ENCODE data around the gene ACLY. TPM values are rescaled to one million over a fixed set of nuclear protein-coding genes. Genes with fewer than 3 reads are reported as not detected.

The ACLY gene
- total RNA-seq, 1 donor from 2014 or later = 326 TPM

GRCh38 chr17:41823141-41823524 lies 95.6 kb downstream of the ACLY start:
- Mint-ChIP-seq H3K4me1 (ENCODE audit: low read depth, unreplicated experiment) (no peaks in the 10 kb centered on the region), H3K4me3 (ENCODE audit: unreplicated experiment) (no peak overlapping the region), H3K27ac (ENCODE audit: unreplicated experiment) (no peak overlapping the region), H3K27me3 (ENCODE audit: low read depth, unreplicated experiment) (no peaks in the 10 kb centered on the region), H3K36me3 (ENCODE audit: low read depth, unreplicated experiment) (peaks cover 3% of the 10 kb centered on the region), H3K9me3 (ENCODE audit: unreplicated experiment) (no peaks in the 10 kb centered on the region)
- peaks cover 48% of the 10 kb centered on the region for H4K20me1 ChIP-seq (ENCODE audit: insufficient read depth, low read length)
- no peak overlapping the region for H2AFZ ChIP-seq (ENCODE audit: low read depth, low read length)
- no peak overlapping the region for H3K4me3 ChIP-seq (ENCODE audit: insufficient read depth, low read depth, low read length)
- no peak for TF ChIP-seq CTCF (IDR thresholded peaks at IDR 0.05; ENCODE audit: insufficient read depth, low read depth, low read length)
- no peak for TF ChIP-seq EZH2 (IDR thresholded peaks at IDR 0.05; ENCODE audit: insufficient read depth, low read length)
- FAIRE-seq (no peak), DNase-seq (ENCODE audit: low read depth) (no peak)
- no peaks in the 10 kb centered on the region for H3K27me3 ChIP-seq (ENCODE audit: insufficient read depth, low read length)
- no peaks in the 10 kb centered on the region for H3K9me3 ChIP-seq (ENCODE audit: insufficient read depth, low read depth, low read length)
- peaks cover 19% of the 10 kb centered on the region for H3K36me3 ChIP-seq (ENCODE audit: insufficient read depth, low read length)
- H3K4me2 ChIP-seq (ENCODE audit: low read length) = no peak overlapping the region
- H3K4me1 ChIP-seq (ENCODE audit: insufficient read depth, low read length) = no peaks in the 10 kb centered on the region
- H3K9ac ChIP-seq (ENCODE audit: low read length) = no peak overlapping the region
- no peak overlapping the region for H3K27ac ChIP-seq (ENCODE audit: low read depth, low read length)
- H3K79me2 ChIP-seq (ENCODE audit: insufficient read depth, low read length) = peaks cover 4% of the 10 kb centered on the region

GRCh38 chr17:41822216-41823140 lies 96.3 kb downstream of the ACLY start:
- FAIRE-seq (no peak), DNase-seq (ENCODE audit: low read depth) (no peak)
- Histone ChIP-seq H3K9ac (ENCODE audit: low read length) (no peak overlapping the region), H3K4me3 (ENCODE audit: insufficient read depth, low read depth, low read length) (no peak overlapping the region), H3K27ac (ENCODE audit: low read depth, low read length) (no peak overlapping the region), H3K9me3 (ENCODE audit: insufficient read depth, low read depth, low read length) (no peaks in the 10 kb centered on the region), H3K79me2 (ENCODE audit: insufficient read depth, low read length) (peaks cover 10% of the 10 kb centered on the region), H4K20me1 (ENCODE audit: insufficient read depth, low read length) (peaks cover 54% of the 10 kb centered on the region), H3K4me1 (ENCODE audit: insufficient read depth, low read length) (no peaks in the 10 kb centered on the region), H3K4me2 (ENCODE audit: low read length) (no peak overlapping the region), H3K27me3 (ENCODE audit: insufficient read depth, low read length) (no peaks in the 10 kb centered on the region), H3K36me3 (ENCODE audit: insufficient read depth, low read length) (peaks cover 16% of the 10 kb centered on the region), H2AFZ (ENCODE audit: low read depth, low read length) (no peak overlapping the region)
- Mint-ChIP-seq H3K4me3 (ENCODE audit: unreplicated experiment) (no peak overlapping the region), H3K36me3 (ENCODE audit: low read depth, unreplicated experiment) (peaks cover 3% of the 10 kb centered on the region), H3K9me3 (ENCODE audit: unreplicated experiment) (no peaks in the 10 kb centered on the region), H3K27ac (ENCODE audit: unreplicated experiment) (peak overlapping the region; percentile 66), H3K27me3 (ENCODE audit: low read depth, unreplicated experiment) (no peaks in the 10 kb centered on the region), H3K4me1 (ENCODE audit: low read depth, unreplicated experiment) (no peaks in the 10 kb centered on the region)
- TF ChIP-seq EZH2 (IDR thresholded peaks at IDR 0.05; ENCODE audit: insufficient read depth, low read length) = no peak
- no peak for TF ChIP-seq CTCF (IDR thresholded peaks at IDR 0.05; ENCODE audit: insufficient read depth, low read depth, low read length)

- Histone ChIP-seq H2AFZ (ENCODE audit: low read depth, low read length) (no peak overlapping the region), H3K27me3 (ENCODE audit: insufficient read depth, low read length) (no peaks in the 10 kb centered on the region), H3K4me2 (ENCODE audit: low read length) (no peak overlapping the region), H3K4me3 (ENCODE audit: insufficient read depth, low read depth, low read length) (no peak overlapping the region), H3K9me3 (ENCODE audit: insufficient read depth, low read depth, low read length) (no peaks in the 10 kb centered on the region), H3K9ac (ENCODE audit: low read length) (no peak overlapping the region), H3K36me3 (ENCODE audit: insufficient read depth, low read length) (peaks cover 14% of the 10 kb centered on the region), H3K4me1 (ENCODE audit: insufficient read depth, low read length) (peaks cover 3% of the 10 kb centered on the region), H3K79me2 (ENCODE audit: insufficient read depth, low read length) (peaks cover 17% of the 10 kb centered on the region), H3K27ac (ENCODE audit: low read depth, low read length) (no peak overlapping the region), H4K20me1 (ENCODE audit: insufficient read depth, low read length) (peaks cover 61% of the 10 kb centered on the region)
- Mint-ChIP-seq H3K27ac (ENCODE audit: unreplicated experiment) (no peak overlapping the region), H3K9me3 (ENCODE audit: unreplicated experiment) (no peaks in the 10 kb centered on the region), H3K27me3 (ENCODE audit: low read depth, unreplicated experiment) (no peaks in the 10 kb centered on the region), H3K36me3 (ENCODE audit: low read depth, unreplicated experiment) (peaks cover 8% of the 10 kb centered on the region), H3K4me3 (ENCODE audit: unreplicated experiment) (no peak overlapping the region), H3K4me1 (ENCODE audit: low read depth, unreplicated experiment) (peaks cover 3% of the 10 kb centered on the region)
- DNase-seq (ENCODE audit: low read depth) (no peak), FAIRE-seq (no peak)
- no peak for TF ChIP-seq CTCF (IDR thresholded peaks at IDR 0.05; ENCODE audit: insufficient read depth, low read depth, low read length)
- TF ChIP-seq EZH2 (IDR thresholded peaks at IDR 0.05; ENCODE audit: insufficient read depth, low read length) = no peak
Observed at GRCh38 chr17:41821776-41822175, 97.0 kb downstream of the ACLY start.

Data from astrocyte (in vitro differentiated cells and primary cell).